Endothelial cell of umbilical vein (primary cell): ENCODE measurements around the gene AHNAK2. TPM values are rescaled to one million over a fixed set of nuclear protein-coding genes. Genes with fewer than 3 reads are reported as not detected.

Experiments used
- BruUV-seq: library from RNA; stranded (reverse); fragments of 400-500 nt; replicated peaks from 2 replicates; lab custom pipeline; 2021; lab: Mats Ljungman, UMichigan
- CTCF ChIA-PET: fragments of 300-600, 350-600 bp; sonication (Branson Sonifier 250); formaldehyde crosslinking; loops from one replicate; lab custom pipeline; 2021; ENCODE audit warnings: antibody characterized with exemption, inconsistent platforms; lab: Charles Lee
- POLR2A ChIA-PET: fragments of 300-600, 350-600 bp; sonication (Branson Sonifier 250); formaldehyde crosslinking; loops from one replicate; lab custom pipeline; 2021; ENCODE audit warnings: antibody characterized with exemption, inconsistent platforms; lab: Charles Lee
- DNase-seq: peaks from one replicate; pipeline ENCODE4 v3.0.0-alpha.2; 2011; ENCODE audit warnings: low read depth, low spot score
- FAIRE-seq: peaks from 2 replicates; lab custom pipeline; 2011; peaks lifted over from hg19 to GRCh38; lab: Jason Lieb, UNC
- H2AFZ ChIP-seq: 2 replicates; pipeline ENCODE4 v1.6.0; 2012; ENCODE audit warnings: low read depth, low read length, control low read depth, inconsistent platforms
- H3K27ac ChIP-seq: 2 replicates; pipeline ENCODE4 v1.5.1; 2011; ENCODE audit warnings: low read depth, mild to moderate bottlenecking, control low read depth, low read length, moderate library complexity; ENCODE audit not compliant: insufficient read depth
- H3K27me3 ChIP-seq, 2 experiments: 2 replicates each; pipeline versions ENCODE4 v1.6.0 to v1.6.1; 2011; ENCODE audit warnings: low read length in 2 of 2, mixed read lengths in 1 of 2; ENCODE audit not compliant: control insufficient read depth in 2 of 2, insufficient read depth in 2 of 2
- H3K36me3 ChIP-seq, 2 experiments: 2 replicates in 1 of 2; 3 replicates in 1 of 2; pipeline ENCODE4 v1.5.1; 2011; ENCODE audit warnings: low read length in 2 of 2, mild to moderate bottlenecking in 1 of 2, moderate library complexity in 1 of 2; ENCODE audit not compliant: control insufficient read depth in 2 of 2, insufficient read depth in 2 of 2; ENCODE audit errors: extremely low read depth in 1 of 2
- H3K4me1 ChIP-seq: 3 replicates; pipeline ENCODE4 v1.5.1; 2011; ENCODE audit warnings: mild to moderate bottlenecking, low read length; ENCODE audit not compliant: control insufficient read depth, insufficient read depth; ENCODE audit errors: extremely low read depth
- H3K4me2 ChIP-seq: 2 replicates; pipeline ENCODE4 v1.6.1; 2011; ENCODE audit warnings: low read length, control low read depth, mixed read lengths; ENCODE audit not compliant: insufficient read depth
- H3K4me3 ChIP-seq, 3 experiments: fragments of 200-600 bp in 1 of 3; sonication (generic), shearing (Covaris generic) in 1 of 3; replicated peaks in 1 of 3; 2 replicates each; pipeline ENCODE4 v1.5.1; 2011 to 2016; ENCODE audit warnings: control low read depth in 3 of 3, low read length in 3 of 3, mild to moderate bottlenecking in 2 of 3, inconsistent platforms in 1 of 3, low read depth in 1 of 3, moderate library complexity in 1 of 3; ENCODE audit not compliant: insufficient read depth in 1 of 3
- H3K79me2 ChIP-seq: 2 replicates; pipeline ENCODE4 v1.6.0; 2012; ENCODE audit warnings: low read length, inconsistent platforms; ENCODE audit not compliant: control insufficient read depth, insufficient read depth
- H3K9ac ChIP-seq: replicated peaks from 2 replicates; pipeline ENCODE3; 2011; ENCODE audit warnings: low read length, control low read depth; ENCODE audit not compliant: insufficient read depth; ENCODE audit errors: extremely low read depth
- H3K9me1 ChIP-seq: replicated peaks from 3 replicates; pipeline ENCODE4 v1.6.0; 2011; ENCODE audit warnings: mild to moderate bottlenecking, low read length; ENCODE audit not compliant: control insufficient read depth, insufficient read depth; ENCODE audit errors: extremely low read depth
- H3K9me3 ChIP-seq: replicated peaks from 2 replicates; pipeline ENCODE4 v1.5.1; 2012; ENCODE audit warnings: low read length, inconsistent platforms; ENCODE audit not compliant: control insufficient read depth, insufficient read depth
- H4K20me1 ChIP-seq: replicated peaks from 2 replicates; pipeline ENCODE3; 2011; ENCODE audit warnings: mild to moderate bottlenecking, low read length; ENCODE audit not compliant: control insufficient read depth, insufficient read depth; ENCODE audit errors: extremely low read depth
- CTCF ChIP-seq, 2 donors: IDR thresholded peaks; 1 replicate in 1 of 2; 2 replicates in 1 of 2; pipeline ENCODE4 v1.5.1; 2011; ENCODE audit warnings: low read length in 2 of 2, mild to moderate bottlenecking in 2 of 2, moderate library complexity in 2 of 2, control low read depth in 1 of 2, inconsistent platforms in 1 of 2, low read depth in 1 of 2; ENCODE audit not compliant: insufficient read depth in 1 of 2; ENCODE audit errors: extremely low read depth in 1 of 2
- GATA2 ChIP-seq: IDR thresholded peaks from 2 replicates; pipeline ENCODE4 v1.7.0; 2011; ENCODE audit warnings: low read depth, mild to moderate bottlenecking, moderate library complexity, mixed read lengths, low read length; ENCODE audit not compliant: insufficient read length, insufficient read depth
- JUN ChIP-seq: IDR thresholded peaks from 2 replicates; pipeline ENCODE4 v1.6.1; 2011; ENCODE audit warnings: borderline replicate concordance, low read depth; ENCODE audit not compliant: insufficient read length, insufficient read depth
- dilution Hi-C: fragments of 300-500 bp; cut with MboI; formaldehyde crosslinking; loops from one replicate; pipeline ENCODE4 v1.15.0; 2019; ENCODE audit warnings: low sequenced_read_pairs; ENCODE audit not compliant: extremely low pct_ligation_motif_present
- intact Hi-C: fragments of 100-400 bp; cut with micrococcal nuclease; formaldehyde crosslinking; loops from one replicate; pipeline ENCODE4 v1.10.0; 2022
- polyA plus RNA-seq, 4 experiments: library from polyadenylated mRNA; depleted of rRNA in 3 of 4; stranded (reverse) in 3 of 4; unstranded in 1 of 4; fragments of >200 nt; gene quantifications; 2 replicates each; pipeline versions ENCODE4 v1.2.1 to v1.2.3, GENCODE V29; 2011 to 2012; ENCODE audit warnings: missing spikeins in 1 of 4
- total RNA-seq: library from RNA; stranded (reverse); gene quantifications from 2 replicates; pipeline ENCODE4 v1.2.3, GENCODE V29; 2021

AHNAK2 gene
- total and polyA plus RNA-seq, 2 donors (not counting 3 experiments of a cell fraction or from before 2014, with no cell fraction given), result 17.7 to 68.7 TPM

GRCh38 chr14:104957146-104958113 is 20.7 kb downstream of the AHNAK2 start:
- Histone ChIP-seq H3K36me3 (peaks cover 5 to 42% of the 10 kb centered on the region in 2 experiments), H3K9ac (no peak overlapping the region), H3K9me3 (no peaks in the 10 kb centered on the region), H3K27ac (no peak overlapping the region), H3K4me2 (no peak overlapping the region), H4K20me1 (no peaks in the 10 kb centered on the region), H3K27me3 (no peaks in the 10 kb centered on the region), H3K9me1 (no peaks in the 10 kb centered on the region), H3K79me2 (peaks cover 11% of the 10 kb centered on the region), H2AFZ (no peak overlapping the region), H3K4me1 (no peaks in the 10 kb centered on the region), H3K4me3 (no peak overlapping the region)
- dilution Hi-C loops (no loop called here), intact Hi-C loops (loop anchor here (1.0 kb wide), 1 partner anchor 10 kb away; no protein-coding TSS in a partner anchor)
- ChIA-PET POLR2A (no interaction called here), CTCF (no interaction called here)
- TF ChIP-seq CTCF (IDR thresholded peaks at IDR 0.05; ENCODE audit: extremely low read depth in 1 of 2, insufficient read depth in 1 of 2, low read depth in 1 of 2, low read length in 2 of 2), result no peak
- no peak for TF ChIP-seq GATA2
- no peak for TF ChIP-seq JUN
- DNase-seq (no peak), FAIRE-seq (no peak)
- BruUV-seq, result no TSS peak
